ENCODE measurements around the gene MAGI2. TPM values are rescaled to one million over a fixed set of nuclear protein-coding genes. Genes with fewer than 3 reads are reported as not detected.

MAGI2 gene
- total and polyA plus RNA-seq, 8 donors = 6.1 to 9.2 (median 7.1) TPM

DNA sequence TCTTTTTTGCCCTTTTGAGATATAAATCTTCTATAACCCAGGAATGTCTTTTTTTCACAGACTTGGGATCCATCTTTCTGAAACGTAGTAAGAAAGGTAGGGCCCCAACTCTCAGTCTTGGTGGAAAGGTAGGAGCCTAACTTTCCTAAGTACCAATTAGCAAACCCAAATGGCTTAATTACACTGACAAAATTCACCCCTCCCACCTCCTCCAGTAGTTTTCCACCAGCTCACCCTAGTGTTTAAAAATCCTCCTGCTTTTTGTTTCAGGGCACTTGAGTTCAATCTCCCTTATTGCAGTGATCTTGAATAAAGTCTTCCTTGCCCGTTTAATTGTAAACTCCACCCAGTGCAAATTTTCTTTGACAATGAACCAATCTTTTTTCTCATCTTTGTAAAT is 1054.9 kb downstream of the MAGI2 start:
- H3K27me3 ChIP-seq = no peaks in the 10 kb centered on the region
- H3K9me3 ChIP-seq = no peaks in the 10 kb centered on the region
- ATAC-seq (no peak), DNase-seq (no peak)
- no peak overlapping the region for H3K4me3 ChIP-seq
- H3K4me1 ChIP-seq = no peaks in the 10 kb centered on the region
- no peaks in the 10 kb centered on the region for H3K36me3 ChIP-seq
- TF ChIP-seq, protein P1, sequence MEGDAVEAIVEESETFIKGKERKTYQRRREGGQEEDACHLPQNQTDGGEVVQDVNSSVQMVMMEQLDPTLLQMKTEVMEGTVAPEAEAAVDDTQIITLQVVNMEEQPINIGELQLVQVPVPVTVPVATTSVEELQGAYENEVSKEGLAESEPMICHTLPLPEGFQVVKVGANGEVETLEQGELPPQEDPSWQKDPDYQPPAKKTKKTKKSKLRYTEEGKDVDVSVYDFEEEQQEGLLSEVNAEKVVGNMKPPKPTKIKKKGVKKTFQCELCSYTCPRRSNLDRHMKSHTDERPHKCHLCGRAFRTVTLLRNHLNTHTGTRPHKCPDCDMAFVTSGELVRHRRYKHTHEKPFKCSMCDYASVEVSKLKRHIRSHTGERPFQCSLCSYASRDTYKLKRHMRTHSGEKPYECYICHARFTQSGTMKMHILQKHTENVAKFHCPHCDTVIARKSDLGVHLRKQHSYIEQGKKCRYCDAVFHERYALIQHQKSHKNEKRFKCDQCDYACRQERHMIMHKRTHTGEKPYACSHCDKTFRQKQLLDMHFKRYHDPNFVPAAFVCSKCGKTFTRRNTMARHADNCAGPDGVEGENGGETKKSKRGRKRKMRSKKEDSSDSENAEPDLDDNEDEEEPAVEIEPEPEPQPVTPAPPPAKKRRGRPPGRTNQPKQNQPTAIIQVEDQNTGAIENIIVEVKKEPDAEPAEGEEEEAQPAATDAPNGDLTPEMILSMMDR (IDR thresholded peaks at IDR 0.05) = no peak
- no peak overlapping the region for H3K27ac ChIP-seq
- intact Hi-C loops (cut with DNase I) = no loop called here

DNA sequence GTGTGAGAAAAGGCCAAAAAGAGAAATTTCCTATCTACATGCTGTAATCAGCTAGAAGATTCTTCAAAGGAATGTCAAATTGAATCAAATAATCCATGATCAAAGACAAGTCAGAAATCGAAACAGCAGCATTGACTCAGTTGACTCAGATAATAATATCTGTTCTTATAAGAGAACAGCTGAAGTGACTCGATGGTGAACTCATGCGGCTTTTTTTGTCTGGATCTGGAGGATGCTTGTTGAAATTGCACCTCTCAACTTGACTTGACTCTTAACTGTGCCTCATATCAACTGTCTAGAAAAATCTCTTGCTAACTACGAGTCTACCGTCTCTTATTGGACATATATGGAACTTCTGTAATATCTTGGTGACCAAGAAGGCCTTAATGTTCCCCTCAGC is 1055.4 kb downstream of the MAGI2 start:
- intact Hi-C loops (cut with DNase I) = no loop called here
- no peak for DNase-seq

DNA sequence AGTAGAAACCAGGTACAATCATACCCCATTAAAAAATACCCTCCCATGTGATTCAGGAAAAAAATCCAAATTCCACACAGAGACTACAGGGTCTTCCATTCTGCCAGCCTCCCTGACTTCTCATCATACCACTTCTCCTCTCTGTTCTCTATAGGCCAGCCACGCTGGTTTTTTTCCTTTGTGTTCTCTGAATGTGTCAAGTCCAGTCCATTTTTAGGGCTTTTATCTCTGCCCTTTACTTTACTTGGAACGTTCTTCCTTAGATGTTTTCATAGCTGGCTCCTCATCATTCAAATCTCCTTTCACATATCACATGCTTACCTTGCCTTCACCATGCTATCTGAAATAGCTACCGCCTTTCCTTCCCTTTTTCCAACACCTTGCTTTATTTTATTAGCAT is 1057.3 kb downstream of the MAGI2 start:
- Histone ChIP-seq H3K4me1 (no peaks in the 10 kb centered on the region), H3K36me3 (no peaks in the 10 kb centered on the region), H3K9me3 (no peaks in the 10 kb centered on the region), H3K4me3 (no peak overlapping the region), H3K27me3 (no peaks in the 10 kb centered on the region), H3K27ac (no peak overlapping the region)
- no peak for DNase-seq
- intact Hi-C loops (cut with DNase I) = no loop called here
- TF ChIP-seq, protein P1 (IDR thresholded peaks at IDR 0.05) = no peak
- ATAC-seq = no peak

More for the DNA sequence above, 1055.4 kb downstream of the MAGI2 start:
- TF ChIP-seq, protein P1 (IDR thresholded peaks at IDR 0.05) = no peak
- no peak overlapping the region for H3K4me3 ChIP-seq
- no peaks in the 10 kb centered on the region for H3K27me3 ChIP-seq
- H3K36me3 ChIP-seq = no peaks in the 10 kb centered on the region
- H3K27ac ChIP-seq = no peak overlapping the region
- ATAC-seq = no peak
- no peaks in the 10 kb centered on the region for H3K4me1 ChIP-seq
- H3K9me3 ChIP-seq = no peaks in the 10 kb centered on the region

DNA sequence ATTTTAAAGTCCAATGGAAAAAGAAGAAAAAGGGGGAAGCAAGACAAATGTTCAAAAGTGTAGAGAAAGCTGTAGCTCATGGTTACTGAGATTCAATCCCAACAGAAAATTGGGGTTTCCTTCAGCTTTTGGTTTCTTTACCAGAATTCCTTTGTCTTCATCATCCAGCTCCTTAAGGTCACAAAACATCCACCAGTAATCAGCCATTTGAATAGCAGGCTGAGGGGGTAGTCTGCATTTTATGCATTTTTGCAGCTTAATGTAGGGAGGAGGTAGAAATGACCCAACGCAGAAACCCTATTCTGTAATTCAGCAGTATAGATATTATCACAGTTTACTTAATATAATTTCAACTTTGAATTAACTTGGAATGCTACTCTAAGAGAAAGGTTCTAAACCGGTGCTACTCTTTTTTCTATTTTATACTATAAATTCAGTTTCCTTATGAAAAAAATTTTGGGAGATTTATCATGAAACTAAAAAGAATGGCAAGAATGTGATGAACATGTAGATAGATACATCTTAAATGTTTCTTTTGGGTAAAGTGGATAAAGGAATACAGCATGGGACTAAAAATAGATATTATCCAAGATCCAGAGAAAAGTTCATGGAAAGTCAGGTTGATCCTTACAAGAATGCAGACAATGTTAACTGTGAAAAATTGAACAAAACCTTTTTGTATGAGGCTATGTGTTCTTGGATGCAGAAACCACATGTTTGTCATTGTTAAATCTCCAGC is 1058.0 kb downstream of the MAGI2 start:
- ATAC-seq = no peak
- intact Hi-C loops (cut with DNase I) = no loop called here
- no peaks in the 10 kb centered on the region for H3K36me3 ChIP-seq
- H3K27me3 ChIP-seq = no peaks in the 10 kb centered on the region
- no peak for DNase-seq
- no peak overlapping the region for H3K4me3 ChIP-seq
- H3K9me3 ChIP-seq = no peaks in the 10 kb centered on the region
- no peaks in the 10 kb centered on the region for H3K4me1 ChIP-seq
- H3K27ac ChIP-seq = no peak overlapping the region
- TF ChIP-seq, protein P1 (IDR thresholded peaks at IDR 0.05) = no peak

DNA sequence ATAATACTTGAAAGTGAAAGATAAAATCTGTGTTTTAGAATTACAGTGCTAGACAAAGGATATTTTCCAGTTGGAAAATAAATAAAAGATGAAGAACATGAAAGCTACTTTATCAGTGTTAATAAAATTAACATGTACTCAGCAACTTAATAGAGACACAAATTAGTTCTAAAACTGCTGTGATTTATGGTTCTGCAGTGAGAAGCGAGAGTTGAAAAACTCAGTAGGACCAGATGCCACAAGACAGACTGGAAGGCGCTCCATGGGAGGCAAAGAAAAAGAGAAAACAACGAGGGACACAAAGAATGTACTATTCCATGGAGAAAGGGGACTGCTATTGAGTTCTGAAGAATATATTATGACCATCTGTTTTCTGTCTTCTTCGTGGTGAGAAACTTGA is 1064.4 kb downstream of the MAGI2 start:
- ATAC-seq (no peak), DNase-seq (no peak)
- TF ChIP-seq, protein P1 (IDR thresholded peaks at IDR 0.05) = no peak
- H3K27me3 ChIP-seq = no peaks in the 10 kb centered on the region
- no peaks in the 10 kb centered on the region for H3K4me1 ChIP-seq
- H3K36me3 ChIP-seq = no peaks in the 10 kb centered on the region
- no peaks in the 10 kb centered on the region for H3K9me3 ChIP-seq
- intact Hi-C loops (cut with DNase I) = no loop called here
- no peak overlapping the region for H3K27ac ChIP-seq
- no peak overlapping the region for H3K4me3 ChIP-seq

All from left lung (tissue), 10 donors.